ENCODE data around the gene KDM4B.

- TF ChIP-seq FOXM1 (IDR thresholded peaks at IDR 0.05; ENCODE audit: borderline replicate concordance) (no peak), FOXK2 (IDR thresholded peaks at IDR 0.05) (no peak), BHLHE40 (IDR thresholded peaks at IDR 0.05; ENCODE audit: borderline replicate concordance) (no peak), HDGF (IDR thresholded peaks at IDR 0.05; ENCODE audit: borderline replicate concordance) (no peak), ARNT (IDR thresholded peaks at IDR 0.05) (no peak), SUZ12 (IDR thresholded peaks at IDR 0.05) (no peak), SP1 (IDR thresholded peaks at IDR 0.05) (no peak), ELF4 (IDR thresholded peaks at IDR 0.05) (no peak), L3MBTL2 (conservative IDR thresholded peaks at IDR 0.05) (no peak), CTBP1 (IDR thresholded peaks at IDR 0.05; ENCODE audit: borderline replicate concordance) (no peak), PKNOX1 (IDR thresholded peaks at IDR 0.05) (no peak), LEF1 (IDR thresholded peaks at IDR 0.05; ENCODE audit: borderline replicate concordance) (no peak)
Measured at GRCh38 chr19:5058521-5059212, 89.8 kb downstream of the KDM4B start.
